ENCODE data around the gene CLDN4.

CLDN4 gene

GRCh38 chr7:73872056-73872908, 41.5 kb downstream of the CLDN4 start:
- no peak for DNase-seq (ENCODE audit: low read depth in 2 of 2)

- no peak for DNase-seq (ENCODE audit: low read depth in 2 of 2)
Observed at GRCh38 chr7:73876361-73876760, 45.6 kb downstream of the CLDN4 start.

- DNase-seq (ENCODE audit: low read depth in 2 of 2) = no peak
Observed at GRCh38 chr7:73876973-73877372, 46.2 kb downstream of the CLDN4 start.

- DNase-seq (ENCODE audit: low read depth in 2 of 2) = no peak
Observed at GRCh38 chr7:73879977-73880681, 49.3 kb downstream of the CLDN4 start.

GRCh38 chr7:73880755-73881328, 50.0 kb downstream of the CLDN4 start:
- no peak for DNase-seq (ENCODE audit: low read depth in 2 of 2)

- no peak for DNase-seq (ENCODE audit: low read depth in 2 of 2)
Observed at GRCh38 chr7:73881352-73882046, 50.7 kb downstream of the CLDN4 start.

GRCh38 chr7:73882047-73882402, 51.2 kb downstream of the CLDN4 start:
- no peak for DNase-seq (ENCODE audit: low read depth in 2 of 2)
